Measurements from ENCODE around the gene CSRP1. TPM values are rescaled to one million over a fixed set of nuclear protein-coding genes. Genes with fewer than 3 reads are reported as not detected.

CSRP1 gene
- total RNA-seq, 4 donors from 2014 or later: 913 to 2,516 (median 1,349) TPM

DNA sequence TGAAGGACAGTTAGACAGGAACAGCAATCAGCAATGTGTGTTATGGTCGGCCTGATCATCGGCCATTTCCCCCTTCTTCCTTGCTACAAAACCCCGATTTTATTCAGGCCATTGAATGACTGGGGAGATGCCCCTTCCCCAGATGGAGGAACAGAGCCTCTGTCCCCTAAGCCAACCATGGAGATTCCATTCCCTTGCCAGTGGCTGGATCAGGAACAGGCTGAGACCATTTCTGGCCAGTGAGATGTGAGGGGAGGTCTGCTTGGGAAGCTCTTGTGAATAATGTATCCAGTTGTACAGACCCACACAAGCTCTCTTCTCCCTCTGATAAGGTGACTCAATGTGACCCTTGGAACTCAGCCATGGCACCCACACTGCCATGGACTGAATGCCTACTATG lies 7.7 kb downstream of the CSRP1 start:
- Histone ChIP-seq H3K36me3 (no peaks in the 10 kb centered on the region), H3K27ac (peak overlapping the region; percentile 97 to 99), H3K4me3 (peak overlapping the region in 1 of 2 donors; percentile 5), H3K4me1 (peaks cover 30 to 32% of the 10 kb centered on the region in 2 donors), H3K9me3 (no peaks in the 10 kb centered on the region), H3K27me3 (no peaks in the 10 kb centered on the region)
- intact Hi-C loops (cut with DNase I; ENCODE audit: low total_unique reads): no loop called here
- TF ChIP-seq, protein P1, sequence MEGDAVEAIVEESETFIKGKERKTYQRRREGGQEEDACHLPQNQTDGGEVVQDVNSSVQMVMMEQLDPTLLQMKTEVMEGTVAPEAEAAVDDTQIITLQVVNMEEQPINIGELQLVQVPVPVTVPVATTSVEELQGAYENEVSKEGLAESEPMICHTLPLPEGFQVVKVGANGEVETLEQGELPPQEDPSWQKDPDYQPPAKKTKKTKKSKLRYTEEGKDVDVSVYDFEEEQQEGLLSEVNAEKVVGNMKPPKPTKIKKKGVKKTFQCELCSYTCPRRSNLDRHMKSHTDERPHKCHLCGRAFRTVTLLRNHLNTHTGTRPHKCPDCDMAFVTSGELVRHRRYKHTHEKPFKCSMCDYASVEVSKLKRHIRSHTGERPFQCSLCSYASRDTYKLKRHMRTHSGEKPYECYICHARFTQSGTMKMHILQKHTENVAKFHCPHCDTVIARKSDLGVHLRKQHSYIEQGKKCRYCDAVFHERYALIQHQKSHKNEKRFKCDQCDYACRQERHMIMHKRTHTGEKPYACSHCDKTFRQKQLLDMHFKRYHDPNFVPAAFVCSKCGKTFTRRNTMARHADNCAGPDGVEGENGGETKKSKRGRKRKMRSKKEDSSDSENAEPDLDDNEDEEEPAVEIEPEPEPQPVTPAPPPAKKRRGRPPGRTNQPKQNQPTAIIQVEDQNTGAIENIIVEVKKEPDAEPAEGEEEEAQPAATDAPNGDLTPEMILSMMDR (IDR thresholded peaks at IDR 0.05): no peak
- no peak for DNase-seq

DNA sequence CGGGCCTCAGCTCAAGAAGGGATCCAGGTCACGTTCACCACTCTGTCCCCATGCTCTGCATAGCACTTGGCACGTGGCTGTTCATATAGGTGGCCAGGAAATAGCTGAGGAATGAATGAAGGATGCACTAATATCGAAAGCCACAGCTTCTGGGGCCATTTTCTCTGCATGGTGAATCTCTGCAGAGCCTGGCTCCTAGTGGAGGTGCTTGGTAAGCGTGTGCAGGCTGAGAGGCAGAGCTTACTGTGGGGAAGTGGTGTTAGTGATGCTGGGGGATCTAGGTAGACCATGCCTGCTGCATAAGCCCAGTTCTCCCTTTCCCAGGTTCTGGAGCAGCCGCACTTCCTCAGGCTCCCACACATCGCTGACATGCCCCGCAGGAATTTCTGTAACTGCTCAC lies 8.3 kb downstream of the CSRP1 start:
- H3K9me3 ChIP-seq: no peaks in the 10 kb centered on the region
- intact Hi-C loops (cut with DNase I; ENCODE audit: low total_unique reads): no loop called here
- H3K27me3 ChIP-seq: no peaks in the 10 kb centered on the region
- H3K27ac ChIP-seq: peak overlapping the region; percentile 97 to 99
- peaks cover 34 to 36% of the 10 kb centered on the region in 2 donors for H3K4me1 ChIP-seq
- H3K4me3 ChIP-seq: peak overlapping the region in 1 of 2 donors; percentile 5
- no peaks in the 10 kb centered on the region for H3K36me3 ChIP-seq
- no peak for TF ChIP-seq POLR2A (IDR thresholded peaks at IDR 0.05)
- no peak for DNase-seq

DNA sequence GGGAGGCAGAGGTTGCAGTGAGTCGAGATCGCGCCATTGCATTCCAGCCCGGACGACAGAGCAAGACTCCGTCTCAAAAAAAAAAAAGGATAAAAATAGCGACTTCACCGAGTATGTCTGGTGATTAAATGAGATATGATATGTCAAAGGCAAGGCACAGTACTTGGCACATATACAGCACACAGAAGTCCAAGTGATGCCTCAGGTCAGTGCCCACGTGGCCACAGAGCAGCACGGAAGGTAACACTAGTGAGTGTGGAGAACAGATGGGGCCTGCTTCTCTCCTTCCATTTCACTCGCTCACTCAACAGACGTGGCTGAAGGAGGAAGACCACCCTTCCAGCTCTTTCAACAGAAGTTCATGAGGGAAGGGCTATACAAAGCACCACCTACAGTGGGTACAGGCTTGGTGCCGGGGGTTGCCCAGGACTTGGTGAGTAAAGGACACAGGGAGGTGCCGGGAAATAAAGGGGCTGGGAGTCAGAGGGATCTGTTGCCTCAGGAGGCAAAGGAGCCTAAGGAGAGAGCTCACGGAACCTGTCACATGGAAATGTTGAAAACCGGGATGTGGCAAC lies 8.9 kb downstream of the CSRP1 start:
- Histone ChIP-seq H3K9me3 (no peaks in the 10 kb centered on the region), H3K27ac (peak overlapping the region; percentile 97 to 99), H3K4me1 (peaks cover 34 to 42% of the 10 kb centered on the region in 2 donors), H3K4me3 (no peak overlapping the region), H3K27me3 (no peaks in the 10 kb centered on the region), H3K36me3 (no peaks in the 10 kb centered on the region)
- intact Hi-C loops (cut with DNase I; ENCODE audit: low total_unique reads): no loop called here
- TF ChIP-seq POLR2A (IDR thresholded peaks at IDR 0.05): no peak
- TF ChIP-seq, protein P1 (IDR thresholded peaks at IDR 0.05): no peak
- DNase-seq: no peak

DNA sequence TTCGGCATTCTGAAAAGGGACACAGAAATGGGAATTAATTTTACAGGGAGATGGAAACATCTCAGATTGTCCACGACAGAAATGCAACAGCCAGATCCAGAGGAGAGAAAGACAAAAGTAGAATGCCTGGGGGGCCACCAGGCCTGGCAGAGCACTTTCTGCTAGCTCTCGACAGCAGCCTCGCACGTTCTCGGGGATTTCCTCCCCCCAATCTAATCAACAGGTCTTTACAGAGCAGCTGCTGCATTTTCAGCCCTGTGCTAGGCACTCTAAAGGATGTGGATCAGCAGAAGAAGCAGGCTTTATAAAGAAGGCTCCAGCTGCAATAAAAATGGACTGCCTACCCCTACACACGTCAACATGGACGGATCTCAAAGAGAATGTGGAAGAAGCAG lies 10.6 kb downstream of the CSRP1 start:
- no peak for TF ChIP-seq POLR2A (IDR thresholded peaks at IDR 0.05)
- TF ChIP-seq, protein P1 (IDR thresholded peaks at IDR 0.05): no peak
- DNase-seq: no peak
- intact Hi-C loops (cut with DNase I; ENCODE audit: low total_unique reads): no loop called here
- H3K27ac ChIP-seq: peak overlapping the region; percentile 97 to 99
- H3K4me1 ChIP-seq: peaks cover 45 to 46% of the 10 kb centered on the region in 2 donors
- no peaks in the 10 kb centered on the region for H3K27me3 ChIP-seq
- H3K4me3 ChIP-seq: peak overlapping the region; percentile 6 to 23
- H3K9me3 ChIP-seq: no peaks in the 10 kb centered on the region
- H3K36me3 ChIP-seq: no peaks in the 10 kb centered on the region

DNA sequence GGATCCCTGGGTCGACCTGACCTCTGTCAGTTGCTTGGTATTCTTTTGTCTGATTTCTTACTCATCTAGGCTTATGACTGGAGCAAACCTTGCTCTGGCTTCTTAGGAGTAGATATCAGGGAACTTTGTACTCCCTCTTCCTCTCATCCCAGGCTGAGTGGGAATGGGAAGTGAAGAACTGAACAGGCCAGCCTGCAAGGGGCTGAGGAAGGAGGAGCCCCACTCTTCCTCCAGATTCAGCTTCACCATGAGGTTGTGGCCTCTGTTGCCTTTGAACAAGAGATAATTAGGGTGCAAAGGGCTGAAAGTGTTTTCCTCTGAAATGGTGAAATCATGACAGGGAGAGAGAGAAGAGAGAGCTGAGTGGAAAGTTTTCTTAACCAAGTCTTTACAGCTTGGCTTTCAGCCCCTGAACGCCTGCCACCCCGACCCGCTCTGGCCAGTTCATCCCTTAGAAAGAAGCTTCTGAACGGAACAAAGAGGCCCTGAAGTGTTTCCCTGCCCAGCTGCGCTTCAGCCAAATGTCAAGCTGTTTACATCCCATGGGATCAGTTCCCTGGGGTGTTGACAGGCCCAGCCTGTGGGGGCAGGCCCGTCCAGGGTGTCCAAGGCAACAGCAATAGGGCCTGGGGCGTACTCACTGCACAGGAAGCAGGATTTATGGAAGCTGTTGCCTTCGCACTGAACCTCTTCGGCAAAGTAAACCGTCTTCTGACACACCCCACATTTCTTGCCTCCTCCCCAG lies 11.2 kb downstream of the CSRP1 start:
- peaks cover 48 to 50% of the 10 kb centered on the region in 2 donors for H3K4me1 ChIP-seq
- TF ChIP-seq, protein P1 (IDR thresholded peaks at IDR 0.05): no peak
- peak in 1 of 2 donors; percentile 24 for TF ChIP-seq POLR2A (IDR thresholded peaks at IDR 0.05)
- intact Hi-C loops (cut with DNase I; ENCODE audit: low total_unique reads): no loop called here

More for the DNA sequence above, 11.2 kb downstream of the CSRP1 start:
- Histone ChIP-seq H3K36me3 (no peaks in the 10 kb centered on the region), H3K27me3 (no peaks in the 10 kb centered on the region), H3K4me3 (peak overlapping the region in 1 of 2 donors; percentile 23), H3K9me3 (no peaks in the 10 kb centered on the region), H3K27ac (peak overlapping the region; percentile 97 to 99)
- DNase-seq: peak; percentile 92 to 94
